ENCODE measurements around the gene GGT5.

DNA sequence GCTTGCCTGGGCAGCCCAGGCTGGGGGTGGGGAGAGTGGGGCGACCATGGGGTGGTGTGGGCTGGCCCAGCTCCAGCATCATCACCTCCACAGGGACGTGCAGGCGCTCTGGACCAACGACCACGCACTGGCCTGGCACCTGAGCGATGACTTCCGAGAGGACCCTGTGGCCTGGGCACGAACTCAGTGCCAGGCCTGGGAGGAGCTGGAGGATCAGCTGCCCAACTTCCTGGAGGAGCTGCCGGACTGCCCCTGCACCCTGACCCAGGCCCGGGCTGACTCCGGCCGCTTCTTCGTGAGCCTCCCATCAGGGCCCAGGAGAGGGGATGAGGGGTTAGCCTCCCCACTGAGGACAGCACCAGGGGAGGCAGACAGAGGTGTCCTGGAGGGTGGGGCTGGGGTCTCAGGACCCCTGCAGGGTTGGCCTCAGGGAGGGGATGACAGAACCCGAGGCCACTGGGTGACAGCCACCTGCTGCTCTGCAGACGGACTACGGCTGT is 59.8 kb downstream of the GGT5 start:
- TF ChIP-seq EZH2 (IDR thresholded peaks at IDR 0.05) (no peak), POLR2AphosphoS5 (IDR thresholded peaks at IDR 0.05; ENCODE audit: borderline replicate concordance, low read depth, low read length) (no peak), FOXP2 (optimal IDR thresholded peaks at IDR 0.05; ENCODE audit: control extremely low read depth, extremely low read length, insufficient read depth) (no peak)
